Raji (cell line): ENCODE data around the gene CCHCR1.
A peak's percentile ranks its signal among the peaks of the same experiment; 100 is the strongest.

Experiments used
- POLR2A ChIP-seq: IDR thresholded peaks from 2 replicates; pipeline ENCODE4 v1.6.1; 2011; ENCODE audit warnings: low read depth, low read length, control low read depth; ENCODE audit not compliant: insufficient read depth

The CCHCR1 gene

GRCh38 chr6:31165986-31166385 is 8.4 kb upstream of the CCHCR1 start:
- TF ChIP-seq POLR2A = no peak

GRCh38 chr6:31163922-31164321 is 6.3 kb upstream of the CCHCR1 start:
- no peak for TF ChIP-seq POLR2A

GRCh38 chr6:31162463-31163165 is 5.0 kb upstream of the CCHCR1 start:
- no peak for TF ChIP-seq POLR2A

- no peak for TF ChIP-seq POLR2A
These were observed 3.9 kb upstream of the CCHCR1 start for GRCh38 chr6:31161216-31162126.

- TF ChIP-seq POLR2A = no peak
These were observed 1.6 kb upstream of the CCHCR1 start for GRCh38 chr6:31158863-31159855.

- peak; percentile 47 for TF ChIP-seq POLR2A
These were observed 699 bp upstream of the CCHCR1 start, which contains the start of gene TCF19 for GRCh38 chr6:31158140-31158862. TSS of gene TCF19 (plus strand) at chr6:31158589. CDS start at chr6:31159470, 881 bp downstream.

- TF ChIP-seq POLR2A = no peak
These were observed 961 bp downstream of the CCHCR1 start for GRCh38 chr6:31156641-31157040.

GRCh38 chr6:31154436-31154835 is 3.2 kb downstream of the CCHCR1 start:
- no peak for TF ChIP-seq POLR2A

GRCh38 chr6:31152781-31153180 is 4.8 kb downstream of the CCHCR1 start:
- TF ChIP-seq POLR2A = no peak

- no peak for TF ChIP-seq POLR2A
These were observed 7.7 kb downstream of the CCHCR1 start for GRCh38 chr6:31149827-31150447.

GRCh38 chr6:31145386-31145785 is 12.2 kb downstream of the CCHCR1 start:
- no peak for TF ChIP-seq POLR2A

- no peak for TF ChIP-seq POLR2A
These were observed 12.6 kb downstream of the CCHCR1 start for GRCh38 chr6:31144970-31145340.

GRCh38 chr6:31144296-31144969 is 13.2 kb downstream of the CCHCR1 start:
- no peak for TF ChIP-seq POLR2A
